Retinal pigment epithelial cell (primary cell): Measurements from ENCODE around the gene ZIC5.

Experiments
- DNase-seq: peaks from one replicate; pipeline ENCODE4 v3.0.0-alpha.2; 2010; ENCODE audit warnings: low read depth
- H3K4me3 ChIP-seq: 2 replicates; pipeline ENCODE4 v1.5.1; 2011; ENCODE audit warnings: mild to moderate bottlenecking, low read length, control low read depth, moderate library complexity
- TF ChIP-seq, protein P1 (sequence below): conservative IDR thresholded peaks from 2 replicates; pipeline ENCODE4 v1.5.1; 2011; ENCODE audit warnings: low read depth, low read length, control low read depth, inconsistent platforms

ZIC5 gene

DNA sequence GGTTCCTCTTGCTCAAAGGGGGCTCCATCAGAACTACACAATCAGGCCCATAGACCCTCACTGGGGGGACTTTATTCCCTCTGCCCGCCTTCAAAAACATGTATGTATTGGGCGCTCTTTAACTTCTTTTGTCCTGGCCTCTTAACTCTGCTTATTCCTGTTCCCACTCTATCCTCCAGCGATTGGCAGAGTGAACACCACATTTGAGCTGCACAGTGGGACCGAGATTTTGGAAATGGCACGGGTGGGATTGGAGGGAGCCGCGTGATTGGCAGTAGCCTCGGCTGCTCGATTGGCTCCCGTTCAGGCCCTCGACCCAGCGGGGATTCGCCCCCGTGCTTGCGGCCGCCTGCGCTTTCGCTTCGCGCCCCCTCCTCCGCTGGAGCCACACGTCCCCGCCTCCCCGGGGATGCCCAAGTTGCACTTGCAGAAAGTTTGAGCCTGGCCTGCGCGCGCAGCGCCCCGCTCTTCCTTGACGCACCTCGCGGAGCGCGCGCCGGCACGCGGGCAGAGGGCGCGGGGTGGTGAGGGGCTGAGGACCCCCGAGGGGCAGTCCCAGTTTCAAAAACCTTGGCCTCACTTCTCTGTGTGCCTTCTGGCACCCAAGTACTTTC lies at the start of gene ZIC5:
TSS of gene ZIC5 (minus strand) at position 192 of the 614 bp plus-strand sequence. CDS start at position 28, 164 bp downstream.
- H3K4me3 ChIP-seq: no peak within 1 kb of the TSS
- TF ChIP-seq, protein P1, sequence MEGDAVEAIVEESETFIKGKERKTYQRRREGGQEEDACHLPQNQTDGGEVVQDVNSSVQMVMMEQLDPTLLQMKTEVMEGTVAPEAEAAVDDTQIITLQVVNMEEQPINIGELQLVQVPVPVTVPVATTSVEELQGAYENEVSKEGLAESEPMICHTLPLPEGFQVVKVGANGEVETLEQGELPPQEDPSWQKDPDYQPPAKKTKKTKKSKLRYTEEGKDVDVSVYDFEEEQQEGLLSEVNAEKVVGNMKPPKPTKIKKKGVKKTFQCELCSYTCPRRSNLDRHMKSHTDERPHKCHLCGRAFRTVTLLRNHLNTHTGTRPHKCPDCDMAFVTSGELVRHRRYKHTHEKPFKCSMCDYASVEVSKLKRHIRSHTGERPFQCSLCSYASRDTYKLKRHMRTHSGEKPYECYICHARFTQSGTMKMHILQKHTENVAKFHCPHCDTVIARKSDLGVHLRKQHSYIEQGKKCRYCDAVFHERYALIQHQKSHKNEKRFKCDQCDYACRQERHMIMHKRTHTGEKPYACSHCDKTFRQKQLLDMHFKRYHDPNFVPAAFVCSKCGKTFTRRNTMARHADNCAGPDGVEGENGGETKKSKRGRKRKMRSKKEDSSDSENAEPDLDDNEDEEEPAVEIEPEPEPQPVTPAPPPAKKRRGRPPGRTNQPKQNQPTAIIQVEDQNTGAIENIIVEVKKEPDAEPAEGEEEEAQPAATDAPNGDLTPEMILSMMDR: no peak
- no peak for DNase-seq

DNA sequence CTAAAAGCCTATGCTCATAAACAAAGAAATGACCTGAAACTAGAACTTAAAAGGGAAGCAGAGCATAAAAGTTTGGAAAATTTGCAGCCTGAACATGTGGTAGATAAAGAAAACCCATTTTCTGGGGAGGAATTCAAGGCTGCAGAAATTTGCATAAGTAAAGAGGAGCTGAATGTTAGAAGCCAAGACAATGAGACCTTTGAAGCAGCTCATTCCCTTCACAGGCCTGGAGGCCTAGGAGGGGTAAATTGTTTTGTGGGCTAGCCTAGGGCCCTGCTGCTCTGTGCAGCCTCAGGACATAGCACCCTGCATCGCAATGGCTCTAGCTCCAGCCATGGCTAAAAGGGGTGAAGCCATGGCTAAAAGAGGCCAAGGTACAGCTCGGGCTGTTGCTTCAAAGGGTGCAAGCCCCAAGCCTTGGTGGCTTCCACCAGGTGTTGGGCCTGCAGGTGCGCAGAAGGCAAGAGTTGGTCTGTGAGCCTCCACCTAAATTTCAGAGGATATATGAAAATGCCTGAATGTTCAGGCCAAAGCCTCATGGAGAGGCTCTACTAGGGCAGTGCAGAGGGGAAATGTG lies 48.3 kb upstream of the ZIC5 start:
- TF ChIP-seq, protein P1: no peak
- no peak for DNase-seq
- H3K4me3 ChIP-seq: no peak overlapping the region

DNA sequence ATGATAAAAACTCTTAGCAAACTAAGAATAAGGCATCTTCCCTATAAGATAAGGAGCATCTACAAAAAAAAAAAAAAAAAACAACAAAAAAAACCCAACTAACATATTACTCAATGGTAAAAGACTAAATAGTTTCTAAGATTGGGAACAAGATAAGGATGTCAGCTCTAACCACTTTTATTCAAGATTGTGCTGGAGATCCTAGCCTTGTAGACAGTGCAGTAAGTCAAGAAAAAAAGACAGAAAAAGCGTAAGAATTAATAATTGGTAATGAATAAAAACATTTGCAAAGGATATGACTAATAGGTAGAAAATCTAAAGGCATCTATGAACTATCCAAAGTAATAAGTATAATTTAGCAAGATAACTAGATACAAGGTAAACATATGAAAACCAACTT lies 43.1 kb upstream of the ZIC5 start:
- no peak overlapping the region for H3K4me3 ChIP-seq
- DNase-seq: no peak
- TF ChIP-seq, protein P1: no peak

DNA sequence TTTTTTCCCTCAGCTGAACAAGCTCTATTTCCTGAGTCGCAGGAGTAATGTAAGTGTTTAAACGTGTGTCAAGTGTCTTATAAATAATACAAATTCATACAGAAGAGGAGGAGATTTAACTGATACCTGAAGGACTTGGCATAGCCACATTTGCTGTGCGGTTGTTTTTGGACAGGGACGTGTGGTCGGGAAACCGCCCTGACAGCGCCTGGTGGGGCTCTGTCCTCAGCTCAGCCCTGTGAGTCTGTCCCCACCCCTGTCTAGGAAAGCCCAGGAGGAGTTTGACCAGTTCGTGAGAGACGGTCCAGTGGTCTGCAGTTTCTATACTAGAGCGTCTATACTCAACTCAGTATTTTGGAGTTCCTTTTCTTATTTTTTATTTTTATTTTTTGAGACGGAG lies 26.7 kb upstream of the ZIC5 start:
- no peak for DNase-seq
- TF ChIP-seq, protein P1: no peak
- no peak overlapping the region for H3K4me3 ChIP-seq

- no peak for DNase-seq
- H3K4me3 ChIP-seq: no peak overlapping the region
- TF ChIP-seq, protein P1: no peak
Observed at GRCh38 chr13:99997702-99998214, 26.2 kb upstream of the ZIC5 start.

GRCh38 chr13:99996381-99996973 lies 24.9 kb upstream of the ZIC5 start:
- H3K4me3 ChIP-seq: no peak overlapping the region
- DNase-seq: no peak
- TF ChIP-seq, protein P1: no peak
